B cell (primary cell): ENCODE data around the gene GRID1. TPM values are rescaled to one million over a fixed set of nuclear protein-coding genes. Genes with fewer than 3 reads are reported as not detected.

Experiments
- ATAC-seq: fragments of 200-7000 bp; cut with Tn5 transposase; one replicate; pipeline ENCODE4 v1.10.0; 2021; ENCODE audit warnings: low read depth, mild to moderate bottlenecking, moderate number of reproducible peaks, moderate library complexity
- CTCF ChIA-PET: fragments of 350-600 bp; sonication (Branson Sonifier 250); formaldehyde crosslinking; loops from one replicate; lab custom pipeline; 2021; ENCODE audit warnings: antibody characterized with exemption, inconsistent platforms; lab: Charles Lee
- POLR2A ChIA-PET: fragments of 350-600 bp; sonication (Branson Sonifier 250); formaldehyde crosslinking; loops from one replicate; lab custom pipeline; 2021; ENCODE audit warnings: antibody characterized with exemption; lab: Charles Lee
- DNase-seq: peaks from one replicate; pipeline ENCODE4 v3.0.0; 2013
- H2AFZ ChIP-seq: 2 replicates; pipeline ENCODE4 v1.6.1; 2012; ENCODE audit warnings: mild to moderate bottlenecking, low read depth, low read length; ENCODE audit not compliant: insufficient read depth, poor library complexity, severe bottlenecking
- H3K27ac ChIP-seq, 2 donors: 1 replicate in 1 of 2; 2 replicates in 1 of 2; pipeline ENCODE4 v1.5.1; 2012 to 2013; ENCODE audit warnings: low read length in 2 of 2, mild to moderate bottlenecking in 2 of 2, moderate library complexity in 1 of 2
- H3K27me3 ChIP-seq, 4 experiments: fragments of 200-600 bp in 1 of 4; sonication (generic) in 1 of 4; replicated peaks in 1 of 4; 1 replicate in 2 of 4; 2 replicates in 2 of 4; pipeline versions ENCODE4 v1.6.1 to v1.7.0; 2013 to 2016; ENCODE audit warnings: low read length in 3 of 4, mild to moderate bottlenecking in 2 of 4, mixed read lengths in 1 of 4, moderate library complexity in 1 of 4; ENCODE audit not compliant: insufficient read depth in 4 of 4, control insufficient read depth in 3 of 4; ENCODE audit errors: control extremely low read depth in 1 of 4
- H3K36me3 ChIP-seq, 2 experiments: replicated peaks in 1 of 2; 1 replicate in 1 of 2; 2 replicates in 1 of 2; pipeline versions ENCODE4 v1.6.1 to v1.7.1; 2013; ENCODE audit warnings: low read length in 1 of 2; ENCODE audit not compliant: insufficient read depth in 2 of 2, control insufficient read depth in 1 of 2; ENCODE audit errors: control extremely low read depth in 1 of 2, extremely low read depth in 1 of 2
- H3K4me1 ChIP-seq, 2 donors: fragments of 200-600 bp in 1 of 2; sonication (generic) in 1 of 2; 1 replicate in 1 of 2; 2 replicates in 1 of 2; pipeline versions ENCODE4 v1.5.1 to v1.6.1; 2013 to 2017; ENCODE audit warnings: low read length in 2 of 2; ENCODE audit not compliant: control insufficient read depth in 2 of 2, insufficient read depth in 2 of 2
- H3K4me2 ChIP-seq: replicated peaks from 2 replicates; pipeline ENCODE3; 2012; ENCODE audit warnings: mild to moderate bottlenecking, low read depth, low read length; ENCODE audit not compliant: poor library complexity, severe bottlenecking
- H3K4me3 ChIP-seq, 5 experiments: fragments of 200-600 bp in 1 of 5; sonication (generic) in 1 of 5; 1 replicate in 3 of 5; 2 replicates in 2 of 5; pipeline versions ENCODE4 v1.5.1 to v1.7.0; 2011 to 2016; ENCODE audit warnings: low read length in 4 of 5, mild to moderate bottlenecking in 4 of 5, low read depth in 2 of 5, control low read depth in 1 of 5, moderate library complexity in 1 of 5; ENCODE audit not compliant: insufficient read depth in 1 of 5; ENCODE audit errors: control extremely low read depth in 1 of 5, extremely low read depth in 1 of 5
- H3K79me2 ChIP-seq: fragments of 200-600 bp; sonication (generic); one replicate; pipeline ENCODE4 v1.6.0; 2016; ENCODE audit warnings: low read length; ENCODE audit not compliant: control insufficient read depth, insufficient read depth
- H3K9ac ChIP-seq: fragments of 200-600 bp; sonication (generic); 2 replicates; pipeline ENCODE4 v1.6.1; 2017; ENCODE audit warnings: mild to moderate bottlenecking, low read length, moderate library complexity
- H3K9me3 ChIP-seq, 3 donors: one replicate each; pipeline versions ENCODE4 v1.6.1 to v1.7.1; 2013; ENCODE audit warnings: low read length in 2 of 3; ENCODE audit not compliant: control insufficient read depth in 2 of 3, insufficient read depth in 1 of 3; ENCODE audit errors: control extremely low read depth in 1 of 3
- H4K20me1 ChIP-seq: 2 replicates; pipeline ENCODE4 v1.6.0; 2012; ENCODE audit warnings: mild to moderate bottlenecking, low read length; ENCODE audit not compliant: insufficient read depth, control insufficient read depth, poor library complexity, severe bottlenecking
- H3K27ac Mint-ChIP-seq: one replicate; pipeline ENCODE4 v1.8.0; 2021; ENCODE audit warnings: mixed read lengths
- H3K27me3 Mint-ChIP-seq: one replicate; pipeline ENCODE4 v1.8.0; 2021; ENCODE audit warnings: mixed read lengths
- H3K4me1 Mint-ChIP-seq: one replicate; pipeline ENCODE4 v1.8.0; 2021; ENCODE audit warnings: mixed read lengths
- H3K4me3 Mint-ChIP-seq: one replicate; pipeline ENCODE4 v1.8.0; 2021; ENCODE audit warnings: mixed read lengths
- H3K9me3 Mint-ChIP-seq: one replicate; pipeline ENCODE4 v1.8.0; 2022; ENCODE audit warnings: mixed read lengths; ENCODE audit not compliant: insufficient read depth
- CTCF ChIP-seq: fragments of 200-600 bp; IDR thresholded peaks from one replicate; pipeline ENCODE4 v1.8.0; 2022; ENCODE audit warnings: antibody characterized with exemption, mild to moderate bottlenecking
- EZH2 ChIP-seq: IDR thresholded peaks from 2 replicates; pipeline ENCODE4 v1.6.1; 2012; ENCODE audit warnings: borderline replicate concordance, low read depth, mild to moderate bottlenecking, moderate library complexity, low read length; ENCODE audit not compliant: insufficient read depth, poor library complexity, severe bottlenecking
- WGBS: methylation state at CpG from one replicate; pipeline ENCODE4 v1.1.5; 2013; ENCODE audit warnings: missing lambda C conversion rate; ENCODE audit not compliant: insufficient coverage; 5-methylcytosine and 5-hydroxymethylcytosine counted together
- intact Hi-C: fragments of 100-400 bp; cut with micrococcal nuclease; formaldehyde crosslinking; loops from one replicate; pipeline ENCODE4 v1.10.0; 2022
- polyA plus RNA-seq: library from polyadenylated mRNA; depleted of rRNA; stranded (reverse); fragments of >200 nt; gene quantifications from 2 replicates; pipeline ENCODE4 v1.2.3, GENCODE V29; 2012
- total RNA-seq, 2 donors: library from RNA; stranded (reverse); fragments of 120-200 nt in 1 of 2; gene quantifications; 1 replicate in 1 of 2; 2 replicates in 1 of 2; pipeline versions ENCODE4 v1.2.3 to v1.2.4, GENCODE V29; 2013 to 2022

The GRID1 gene
- total and polyA plus RNA-seq, 2 donors (not counting 1 experiment from before 2014, with no cell fraction given), result not detected

GRCh38 chr10:85908462-85908861 is 458.1 kb downstream of the GRID1 start:
- POLR2A ChIA-PET, result no interaction called here
- intact Hi-C loops, result no loop called here
- Histone ChIP-seq H4K20me1 (no peaks in the 10 kb centered on the region), H3K27ac (no peak overlapping the region), H3K4me1 (no peaks in the 10 kb centered on the region), H3K27me3 (peaks cover 0 to 3% (median 0%) of the 10 kb centered on the region in 4 experiments), H3K4me2 (no peak overlapping the region), H2AFZ (no peak overlapping the region), H3K9me3 (no peaks in the 10 kb centered on the region), H3K79me2 (no peaks in the 10 kb centered on the region), H3K9ac (no peak overlapping the region), H3K4me3 (no peak overlapping the region), H3K36me3 (no peaks in the 10 kb centered on the region)
- TF ChIP-seq EZH2 (no peak), CTCF (no peak)
- CTCF ChIA-PET, result no interaction called here
- DNase-seq (no peak), ATAC-seq (no peak)
- Mint-ChIP-seq H3K27me3 (peaks cover 10% of the 10 kb centered on the region), H3K27ac (no peak overlapping the region), H3K4me3 (no peak overlapping the region), H3K4me1 (no peaks in the 10 kb centered on the region), H3K9me3 (no peaks in the 10 kb centered on the region)
- no CpG with 5 or more reads among the region's 3 CpGs for WGBS

GRCh38 chr10:85902051-85902450 is 464.5 kb downstream of the GRID1 start:
- WGBS, result no CpG with 5 or more reads among the region's 5 CpGs
- no peaks in the 10 kb centered on the region for H3K9me3 Mint-ChIP-seq
- ATAC-seq, result no peak
- no peak overlapping the region for H3K9ac ChIP-seq
- no peaks in the 10 kb centered on the region for H4K20me1 ChIP-seq
- H3K36me3 ChIP-seq, result no peaks in the 10 kb centered on the region
- H3K4me1 ChIP-seq, result no peaks in the 10 kb centered on the region
- ChIA-PET CTCF (no interaction called here), POLR2A (no interaction called here)
- TF ChIP-seq EZH2 (no peak), CTCF (no peak)
- H3K27ac ChIP-seq, result no peak overlapping the region
- no peaks in the 10 kb centered on the region for H3K9me3 ChIP-seq
- H3K27me3 ChIP-seq, result peaks cover 0 to 2% (median 0%) of the 10 kb centered on the region in 4 experiments
- H3K4me3 Mint-ChIP-seq, result no peak overlapping the region
- H3K27me3 Mint-ChIP-seq, result peaks cover 20% of the 10 kb centered on the region
- intact Hi-C loops, result no loop called here
- no peaks in the 10 kb centered on the region for H3K4me1 Mint-ChIP-seq
- no peaks in the 10 kb centered on the region for H3K79me2 ChIP-seq
- DNase-seq, result no peak
- H3K4me2 ChIP-seq, result no peak overlapping the region
- no peak overlapping the region for H3K27ac Mint-ChIP-seq
- no peak overlapping the region for H2AFZ ChIP-seq
- no peak overlapping the region for H3K4me3 ChIP-seq
